Upper lobe of left lung (tissue), 6 donors: Measurements from ENCODE around the gene MAP4K2. TPM values are rescaled to one million over a fixed set of nuclear protein-coding genes. Genes with fewer than 3 reads are reported as not detected.

Source experiments
- ATAC-seq, 2 donors: fragments of 200-7000 bp; cut with Tn5 transposase; one replicate each; pipeline ENCODE4 v1.9.1; 2022; ENCODE audit warnings: mild to moderate bottlenecking in 2 of 2, moderate library complexity in 2 of 2; ENCODE audit not compliant: low FRiP score in 2 of 2
- DNase-seq, 2 donors: peaks; one replicate each; pipeline ENCODE4 v3.0.0-alpha.2; 2019 to 2020
- H3K27ac ChIP-seq, 4 donors: fragments of 200-600 bp; sonication (generic); one replicate each; pipeline ENCODE4 v1.5.1; 2016 to 2019
- H3K27me3 ChIP-seq, 4 donors: fragments of 200-600 bp; sonication (generic); one replicate each; pipeline ENCODE4 v1.5.1; 2017 to 2019
- H3K36me3 ChIP-seq, 4 donors: fragments of 200-600 bp; sonication (generic); one replicate each; pipeline ENCODE4 v1.5.1; 2016 to 2019
- H3K4me1 ChIP-seq, 4 donors: fragments of 200-600 bp; sonication (generic); one replicate each; pipeline ENCODE4 v1.5.1; 2018 to 2019
- H3K4me3 ChIP-seq, 4 donors: fragments of 200-600 bp; sonication (generic); one replicate each; pipeline ENCODE4 v1.5.1; 2017 to 2019; ENCODE audit warnings: mild to moderate bottlenecking in 2 of 4, moderate library complexity in 1 of 4
- H3K9me3 ChIP-seq, 4 donors: fragments of 200-600 bp; sonication (generic); one replicate each; pipeline ENCODE4 v1.5.1; 2018 to 2019
- EP300 ChIP-seq, 4 donors: sonication (generic); formaldehyde crosslinking; IDR thresholded peaks; one replicate each; pipeline ENCODE4 v1.5.1; 2017; ENCODE audit warnings: antibody characterized with exemption in 4 of 4, control low read depth in 2 of 4
- POLR2A ChIP-seq, 4 donors: fragments of 450-650 bp; IDR thresholded peaks; one replicate each; pipeline ENCODE4 v1.5.1; 2016 to 2017; ENCODE audit warnings: antibody characterized with exemption in 4 of 4, mild to moderate bottlenecking in 2 of 4
- POLR2AphosphoS5 ChIP-seq, 2 donors: sonication (generic); formaldehyde crosslinking; IDR thresholded peaks; one replicate each; pipeline ENCODE4 v1.5.1; 2017; ENCODE audit warnings: antibody characterized with exemption in 2 of 2
- WGBS, 2 donors: methylation state at CpG; one replicate each; pipeline ENCODE4 v1.1.5; 2017 to 2018; 5-methylcytosine and 5-hydroxymethylcytosine counted together
- total RNA-seq, 6 donors: library from RNA; depleted of rRNA in 4 of 6; stranded (reverse); fragments of >200 nt in 4 of 6; gene quantifications; one replicate each; pipeline versions ENCODE4 v1.1.0 to v1.2.1, GENCODE V29; 2016 to 2021
- TF ChIP-seq, protein P1 (sequence below), 6 experiments: fragments of 450-650 bp in 4 of 6; fragments of 200-600 bp in 2 of 6; sonication (generic) in 2 of 6; IDR thresholded peaks; one replicate each; pipeline ENCODE4 v1.5.1; 2016 to 2019; ENCODE audit warnings: antibody characterized with exemption in 6 of 6
- donor health status: DM: no; HTN: no; CAD: no; lungs with moderate emphysema.
- donor health status: DM: no; HTN: yes; CAD: no; lungs with severe emphysema.

MAP4K2 gene
- total RNA-seq, 6 donors from 2014 or later, result 19.0 to 84.7 (median 29.2) TPM

DNA sequence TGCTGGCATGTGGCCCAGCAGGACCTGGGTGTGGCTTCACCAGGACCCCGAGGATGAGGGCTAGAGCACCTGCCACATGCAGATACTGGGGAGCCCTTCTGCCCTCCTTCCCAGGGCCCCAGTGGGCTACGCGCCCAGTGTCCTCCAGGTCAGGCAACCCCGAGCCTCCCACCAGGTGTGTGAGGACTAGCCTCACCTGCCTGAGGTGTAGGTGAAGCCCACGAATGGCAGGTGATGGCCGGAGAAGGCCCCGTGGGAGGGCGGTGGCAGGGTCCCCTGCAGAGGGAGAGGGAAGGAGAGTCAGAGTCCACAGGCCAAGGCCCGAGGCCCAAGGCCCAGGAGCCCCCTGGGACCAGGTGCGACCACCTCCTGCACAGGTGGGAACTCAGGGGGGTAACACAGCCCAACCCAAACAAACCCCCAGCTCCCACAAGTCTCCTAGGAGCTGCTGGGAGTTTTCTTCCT is 34.9 kb upstream of the MAP4K2 start:
- Histone ChIP-seq H3K4me3 (no peak overlapping the region), H3K27ac (no peak overlapping the region), H3K4me1 (peaks cover 0 to 9% (median 7%) of the 10 kb centered on the region in 4 donors), H3K27me3 (no peaks in the 10 kb centered on the region), H3K9me3 (no peaks in the 10 kb centered on the region), H3K36me3 (peaks cover 0 to 50% (median 29%) of the 10 kb centered on the region in 4 donors)
- TF ChIP-seq POLR2A (IDR thresholded peaks at IDR 0.05), result no peak
- no peak for TF ChIP-seq POLR2AphosphoS5 (IDR thresholded peaks at IDR 0.05)
- TF ChIP-seq, protein P1, sequence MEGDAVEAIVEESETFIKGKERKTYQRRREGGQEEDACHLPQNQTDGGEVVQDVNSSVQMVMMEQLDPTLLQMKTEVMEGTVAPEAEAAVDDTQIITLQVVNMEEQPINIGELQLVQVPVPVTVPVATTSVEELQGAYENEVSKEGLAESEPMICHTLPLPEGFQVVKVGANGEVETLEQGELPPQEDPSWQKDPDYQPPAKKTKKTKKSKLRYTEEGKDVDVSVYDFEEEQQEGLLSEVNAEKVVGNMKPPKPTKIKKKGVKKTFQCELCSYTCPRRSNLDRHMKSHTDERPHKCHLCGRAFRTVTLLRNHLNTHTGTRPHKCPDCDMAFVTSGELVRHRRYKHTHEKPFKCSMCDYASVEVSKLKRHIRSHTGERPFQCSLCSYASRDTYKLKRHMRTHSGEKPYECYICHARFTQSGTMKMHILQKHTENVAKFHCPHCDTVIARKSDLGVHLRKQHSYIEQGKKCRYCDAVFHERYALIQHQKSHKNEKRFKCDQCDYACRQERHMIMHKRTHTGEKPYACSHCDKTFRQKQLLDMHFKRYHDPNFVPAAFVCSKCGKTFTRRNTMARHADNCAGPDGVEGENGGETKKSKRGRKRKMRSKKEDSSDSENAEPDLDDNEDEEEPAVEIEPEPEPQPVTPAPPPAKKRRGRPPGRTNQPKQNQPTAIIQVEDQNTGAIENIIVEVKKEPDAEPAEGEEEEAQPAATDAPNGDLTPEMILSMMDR (IDR thresholded peaks at IDR 0.05), result no peak
- TF ChIP-seq EP300 (IDR thresholded peaks at IDR 0.05), result no peak
- ATAC-seq, result no peak
- peak in 1 of 2 donors; percentile 57 for DNase-seq
- whole genome bisulfite sequencing, 2 donors, result 94 to 96% methylated on average over 6 to 9 of the region's 10 CpGs

DNA sequence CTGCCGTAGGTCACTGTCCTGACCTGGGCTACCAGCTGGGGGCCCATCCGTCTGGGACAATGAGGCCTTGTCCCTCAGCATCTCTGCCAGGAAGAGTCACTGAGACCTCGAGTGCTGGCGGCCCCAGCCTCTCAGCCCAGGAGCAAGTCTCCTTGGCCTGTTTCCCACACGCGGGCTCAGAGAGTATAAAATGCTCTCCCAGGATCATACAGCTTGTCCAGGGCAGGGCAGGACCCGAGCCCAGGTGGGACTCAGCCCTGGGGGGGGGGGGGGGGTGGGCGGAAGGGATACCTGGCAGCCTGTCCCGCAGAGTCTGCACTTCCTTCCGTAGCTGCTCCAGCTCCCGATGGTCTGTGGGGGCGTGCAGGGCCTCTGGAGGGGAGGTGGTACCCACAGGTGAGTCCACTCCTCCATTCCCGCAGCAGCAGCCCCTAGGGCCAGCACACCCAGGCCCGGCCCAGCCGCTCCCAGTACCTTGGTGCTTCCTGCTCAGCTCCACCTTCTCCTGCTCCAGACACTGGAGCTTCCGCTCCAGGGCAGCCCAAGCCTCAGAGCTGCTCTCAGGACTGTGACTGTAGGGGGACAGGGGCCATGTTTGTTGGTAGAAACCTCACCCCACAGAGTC is 33.5 kb upstream of the MAP4K2 start:
- TF ChIP-seq POLR2AphosphoS5 (IDR thresholded peaks at IDR 0.05) (no peak), EP300 (IDR thresholded peaks at IDR 0.05) (no peak), POLR2A (IDR thresholded peaks at IDR 0.05) (no peak)
- TF ChIP-seq, protein P1 (IDR thresholded peaks at IDR 0.05), result no peak
- DNase-seq (peak in 1 of 2 donors; percentile 71), ATAC-seq (no peak)
- no peaks in the 10 kb centered on the region for H3K27me3 ChIP-seq
- H3K36me3 ChIP-seq, result peaks cover 0 to 62% (median 33%) of the 10 kb centered on the region in 4 donors
- no peak overlapping the region for H3K4me3 ChIP-seq
- no peak overlapping the region for H3K27ac ChIP-seq
- peaks cover 0 to 3% (median 0%) of the 10 kb centered on the region in 4 donors for H3K4me1 ChIP-seq
- WGBS, 2 donors, result 92 to 93% methylated on average over 10 to 16 of the region's 16 CpGs
- no peaks in the 10 kb centered on the region for H3K9me3 ChIP-seq

DNA sequence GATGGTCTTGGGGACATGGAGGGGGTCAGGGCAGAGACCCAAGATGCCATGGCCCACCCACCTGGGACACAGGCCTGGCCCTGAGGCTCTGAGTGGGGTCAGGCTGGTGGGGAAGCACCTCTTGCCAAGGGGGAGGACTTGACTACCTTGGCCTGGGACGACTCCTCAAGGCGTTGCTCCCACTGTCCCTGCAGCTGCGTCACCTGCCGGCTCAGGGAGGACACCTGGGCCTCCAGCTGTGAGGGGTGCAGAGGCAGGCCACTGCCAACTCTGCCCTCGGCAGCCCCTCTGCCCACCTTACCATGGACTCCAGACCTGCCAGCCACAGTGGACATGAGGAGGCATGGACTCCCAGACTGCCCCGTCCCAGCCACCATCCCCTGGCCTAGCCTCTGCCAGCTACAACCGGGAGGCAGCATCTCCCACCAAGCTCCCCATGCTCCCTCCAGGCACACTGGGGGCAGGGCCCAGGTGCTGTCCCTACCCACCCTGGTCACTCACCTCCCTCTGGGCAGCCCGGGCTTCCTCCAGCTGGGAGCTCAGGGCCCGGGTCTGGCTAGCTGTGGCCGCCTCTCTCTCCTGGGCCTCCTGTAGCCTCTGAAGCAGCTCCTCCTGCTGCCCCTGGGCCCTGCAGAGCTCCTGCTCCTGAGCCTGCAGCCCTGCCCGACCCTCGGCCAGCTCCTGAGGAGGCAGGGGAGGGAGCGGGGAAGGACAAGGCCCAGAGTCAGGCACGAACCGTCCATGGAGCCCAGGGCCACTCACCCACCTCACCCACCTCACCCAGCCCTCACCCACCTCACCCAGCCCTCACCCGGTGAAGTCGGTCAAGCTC is 32.8 kb upstream of the MAP4K2 start:
- Histone ChIP-seq H3K27me3 (no peaks in the 10 kb centered on the region), H3K27ac (peak overlapping the region; percentile 11 to 72 (median 35)), H3K4me3 (no peak overlapping the region), H3K36me3 (peaks cover 0 to 67% (median 35%) of the 10 kb centered on the region in 4 donors), H3K4me1 (peaks cover 0 to 3% (median 0%) of the 10 kb centered on the region in 4 donors), H3K9me3 (no peaks in the 10 kb centered on the region)
- WGBS, 2 donors, result 96 to 100% methylated on average over 3 to 15 of the region's 17 CpGs
- DNase-seq, result peak in 1 of 2 donors; percentile 66
- ATAC-seq, result peak in 1 of 2 donors; percentile 1
- no peak for TF ChIP-seq POLR2AphosphoS5 (IDR thresholded peaks at IDR 0.05)
- no peak for TF ChIP-seq POLR2A (IDR thresholded peaks at IDR 0.05)
- no peak for TF ChIP-seq EP300 (IDR thresholded peaks at IDR 0.05)
- TF ChIP-seq, protein P1 (IDR thresholded peaks at IDR 0.05), result no peak

DNA sequence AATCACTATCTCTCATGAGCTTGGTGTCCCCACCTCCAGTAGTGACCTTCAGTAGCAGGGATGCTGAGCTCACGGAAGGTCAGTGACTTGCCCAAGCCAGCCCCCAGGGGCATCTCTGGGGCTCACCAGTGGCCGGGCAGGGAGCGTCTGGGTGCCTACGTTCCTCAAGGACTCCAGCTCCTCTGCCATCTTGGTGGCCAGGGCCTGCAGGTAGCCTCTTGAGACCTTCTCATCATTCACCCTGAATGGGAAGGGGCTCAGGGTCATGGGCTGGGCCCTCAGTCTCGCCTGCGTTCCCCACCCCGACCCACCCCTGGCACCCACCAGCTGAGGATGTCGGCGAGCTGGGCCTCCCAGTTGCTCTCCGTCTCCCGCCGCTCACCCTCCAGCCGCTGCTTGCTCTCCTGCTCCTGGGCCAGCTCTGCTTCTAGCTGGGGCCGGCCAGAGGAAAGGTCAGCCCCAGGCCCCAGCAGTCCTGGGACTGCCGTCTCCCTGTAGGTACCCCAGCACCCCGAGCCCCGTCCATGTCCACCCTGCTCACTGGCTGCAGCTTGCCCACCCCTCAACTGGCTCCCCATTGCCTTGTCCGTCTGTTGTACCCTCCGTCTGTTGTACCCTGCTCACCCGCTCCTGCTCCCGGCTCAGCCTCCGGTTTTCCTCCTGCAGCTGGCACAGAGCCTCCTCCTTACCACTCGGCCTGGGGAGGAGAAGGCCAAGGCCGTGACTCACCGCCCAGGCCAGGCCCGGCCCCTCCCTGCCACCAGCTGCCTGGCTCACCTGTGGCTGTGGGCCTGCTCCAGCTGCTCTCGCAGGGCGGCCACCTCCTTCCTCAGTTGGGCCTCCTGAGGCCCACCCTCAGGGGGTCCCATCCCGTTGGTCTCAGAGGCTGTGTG is 32.0 kb upstream of the MAP4K2 start:
- no peaks in the 10 kb centered on the region for H3K27me3 ChIP-seq
- H3K27ac ChIP-seq, result peak overlapping the region; percentile 11 to 72 (median 35)
- peaks cover 0 to 64% (median 36%) of the 10 kb centered on the region in 4 donors for H3K36me3 ChIP-seq
- H3K4me1 ChIP-seq, result peaks cover 0 to 3% (median 0%) of the 10 kb centered on the region in 4 donors
- no peak overlapping the region for H3K4me3 ChIP-seq
- WGBS, 2 donors, result 86 to 93% methylated on average over 16 to 23 of the region's 29 CpGs
- no peaks in the 10 kb centered on the region for H3K9me3 ChIP-seq
- DNase-seq, result peak; percentile 81 to 88
- ATAC-seq, result peak; percentile 19 to 86
- TF ChIP-seq POLR2A (IDR thresholded peaks at IDR 0.05) (no peak), POLR2AphosphoS5 (IDR thresholded peaks at IDR 0.05) (no peak), EP300 (IDR thresholded peaks at IDR 0.05) (no peak)
- TF ChIP-seq, protein P1 (IDR thresholded peaks at IDR 0.05), result no peak
